ENCODE measurements around the gene AATK.

DNA sequence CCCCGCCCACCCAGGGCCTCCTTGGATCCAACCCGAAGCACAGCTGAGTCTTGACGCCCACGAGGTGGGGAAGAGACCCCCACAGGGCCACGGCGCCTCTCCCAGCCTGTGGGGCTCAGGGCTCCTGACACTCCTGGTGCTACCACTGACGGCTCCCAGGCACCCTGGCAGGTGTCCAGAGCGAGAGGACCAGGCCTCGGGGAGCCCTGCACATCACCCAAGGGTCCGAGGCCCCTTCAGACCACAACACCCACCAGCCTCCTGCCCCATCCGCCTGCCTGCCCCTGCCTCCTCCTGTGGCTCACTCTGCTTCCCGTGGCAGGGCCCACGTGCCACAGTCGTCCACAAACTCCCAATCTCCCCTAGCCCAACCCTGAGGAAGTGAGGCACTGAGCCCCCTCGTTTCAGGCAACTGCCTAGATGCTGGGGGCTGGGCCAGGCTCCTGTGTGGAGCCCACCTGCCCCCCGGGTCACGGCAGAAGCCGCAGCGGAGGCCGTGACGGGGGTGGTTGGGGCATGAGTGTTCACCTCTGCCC, 28.3 kb upstream of the AATK start:
- TF ChIP-seq, protein P1, sequence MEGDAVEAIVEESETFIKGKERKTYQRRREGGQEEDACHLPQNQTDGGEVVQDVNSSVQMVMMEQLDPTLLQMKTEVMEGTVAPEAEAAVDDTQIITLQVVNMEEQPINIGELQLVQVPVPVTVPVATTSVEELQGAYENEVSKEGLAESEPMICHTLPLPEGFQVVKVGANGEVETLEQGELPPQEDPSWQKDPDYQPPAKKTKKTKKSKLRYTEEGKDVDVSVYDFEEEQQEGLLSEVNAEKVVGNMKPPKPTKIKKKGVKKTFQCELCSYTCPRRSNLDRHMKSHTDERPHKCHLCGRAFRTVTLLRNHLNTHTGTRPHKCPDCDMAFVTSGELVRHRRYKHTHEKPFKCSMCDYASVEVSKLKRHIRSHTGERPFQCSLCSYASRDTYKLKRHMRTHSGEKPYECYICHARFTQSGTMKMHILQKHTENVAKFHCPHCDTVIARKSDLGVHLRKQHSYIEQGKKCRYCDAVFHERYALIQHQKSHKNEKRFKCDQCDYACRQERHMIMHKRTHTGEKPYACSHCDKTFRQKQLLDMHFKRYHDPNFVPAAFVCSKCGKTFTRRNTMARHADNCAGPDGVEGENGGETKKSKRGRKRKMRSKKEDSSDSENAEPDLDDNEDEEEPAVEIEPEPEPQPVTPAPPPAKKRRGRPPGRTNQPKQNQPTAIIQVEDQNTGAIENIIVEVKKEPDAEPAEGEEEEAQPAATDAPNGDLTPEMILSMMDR (IDR thresholded peaks at IDR 0.05; ENCODE audit: poor library complexity): no peak
- no peak for TF ChIP-seq EZH2phosphoT487 (IDR thresholded peaks at IDR 0.05; ENCODE audit: low read depth, severe bottlenecking, unreplicated experiment)

Data from hepatocyte (in vitro differentiated cells).